Activated T-cell treated with anti-CD3 and anti-CD28 coated beads, Interleukin-2, amount 50 U/mL, for 1 hour (primary cell): ENCODE results near the gene CDK5RAP3.
"Not testable (repeated sequence)": the region's sequence is repeated elsewhere in the genome, so short reads cannot be mapped to it uniquely, and the experiment has no call there.

Experiments
- DNase-seq: peaks from one replicate; pipeline ENCODE4 v3.0.0-alpha.2; 2020

Gene CDK5RAP3

GRCh38 chr17:48001197-48001596 lies 30.3 kb downstream of the CDK5RAP3 start:
- DNase-seq = no peak

GRCh38 chr17:48001657-48002056 lies 30.7 kb downstream of the CDK5RAP3 start:
- not testable (repeated sequence) for DNase-seq

GRCh38 chr17:48002266-48002915 lies 31.5 kb downstream of the CDK5RAP3 start:
- no peak for DNase-seq

GRCh38 chr17:48002916-48003416 lies 32.1 kb downstream of the CDK5RAP3 start:
- DNase-seq = no peak

- DNase-seq = no peak
Observed at GRCh38 chr17:48003417-48004151, 32.7 kb downstream of the CDK5RAP3 start.

- no peak for DNase-seq
Observed at GRCh38 chr17:48004983-48005382, 34.1 kb downstream of the CDK5RAP3 start.

- no peak for DNase-seq
Observed at GRCh38 chr17:48006936-48007709, 36.2 kb downstream of the CDK5RAP3 start.

GRCh38 chr17:48010193-48010592 lies 39.3 kb downstream of the CDK5RAP3 start:
- no peak for DNase-seq

- peak; percentile 40 for DNase-seq
Observed at GRCh38 chr17:48011405-48012150, 40.7 kb downstream of the CDK5RAP3 start.

- DNase-seq = peak; percentile 72
Observed at GRCh38 chr17:48012151-48012520, 41.2 kb downstream of the CDK5RAP3 start.

- no peak for DNase-seq
Observed at GRCh38 chr17:48012654-48013053, 41.7 kb downstream of the CDK5RAP3 start.

- DNase-seq = no peak
Observed at GRCh38 chr17:48013876-48014594, 43.1 kb downstream of the CDK5RAP3 start.

GRCh38 chr17:48014595-48015111 lies 43.7 kb downstream of the CDK5RAP3 start:
- DNase-seq = no peak

GRCh38 chr17:48016112-48016511 lies 45.2 kb downstream of the CDK5RAP3 start:
- DNase-seq = no peak

- not testable (repeated sequence) for DNase-seq
Observed at GRCh38 chr17:48017817-48018158, 46.9 kb downstream of the CDK5RAP3 start.

- DNase-seq = no peak
Observed at GRCh38 chr17:48021934-48022333, 51.0 kb downstream of the CDK5RAP3 start.

GRCh38 chr17:48022901-48023300 lies 52.0 kb downstream of the CDK5RAP3 start:
- DNase-seq = no peak

- peak; percentile 41 for DNase-seq
Observed at GRCh38 chr17:48023400-48024148, 52.7 kb downstream of the CDK5RAP3 start.

GRCh38 chr17:48024149-48025039 lies 53.5 kb downstream of the CDK5RAP3 start:
- peak; percentile 53 for DNase-seq
